SK-N-SH treated with all-trans-retinoic acid at 6 μM for 48 hours (cell line): Measurements from ENCODE around the gene ATP6AP1.

Experiments
- ATAC-seq: fragments of 200-7000 bp; cut with Tn5 transposase; 3 replicates; pipeline ENCODE4 v1.9.1; 2020; ENCODE audit warnings: mild to moderate bottlenecking, moderate library complexity
- ARNTL ChIP-seq: fragments of 450-650 bp; formaldehyde crosslinking; IDR thresholded peaks from 2 replicates; pipeline ENCODE4 v1.5.0; 2020; ENCODE audit warnings: low read depth, mild to moderate bottlenecking, moderate library complexity, borderline replicate concordance
- BACH2 ChIP-seq: fragments of 250-450 bp; sonication (Bioruptor Pico); IDR thresholded peaks from 2 replicates; pipeline ENCODE4 v1.9.0; 2021; ENCODE audit warnings: mild to moderate bottlenecking, borderline replicate concordance
- CREB5 ChIP-seq: fragments of 250-450 bp; sonication (Bioruptor Pico); IDR thresholded peaks from 2 replicates; pipeline ENCODE4 v1.5.1; 2020; ENCODE audit warnings: low read depth, mild to moderate bottlenecking, moderate library complexity
- CSDC2 ChIP-seq: fragments of 250-450 bp; sonication (Bioruptor Pico); IDR thresholded peaks from 2 replicates; pipeline ENCODE4 v1.5.0; 2020; ENCODE audit warnings: mild to moderate bottlenecking, moderate library complexity
- ESRRG ChIP-seq: fragments of 250-450 bp; sonication (Bioruptor Pico); IDR thresholded peaks from 2 replicates; pipeline ENCODE4 v1.6.1; 2021; ENCODE audit warnings: mild to moderate bottlenecking
- GLIS3 ChIP-seq: fragments of 250-450 bp; sonication (Bioruptor Pico); IDR thresholded peaks from 2 replicates; pipeline ENCODE4 v1.5.0; 2020; ENCODE audit warnings: mild to moderate bottlenecking, moderate library complexity
- ISL1 ChIP-seq: fragments of 250-450 bp; sonication (Bioruptor Pico); IDR thresholded peaks from 2 replicates; pipeline ENCODE4 v2.1.2; 2022; ENCODE audit warnings: mild to moderate bottlenecking, moderate library complexity
- OSR1 ChIP-seq: fragments of 250-450 bp; sonication (Bioruptor Pico); IDR thresholded peaks from 2 replicates; pipeline ENCODE4 v1.8.0; 2022; ENCODE audit warnings: moderate library complexity, mild to moderate bottlenecking, inconsistent platforms
- PATZ1 ChIP-seq: fragments of 250-450 bp; sonication (Bioruptor Pico); IDR thresholded peaks from 2 replicates; pipeline ENCODE4 v1.8.0; 2020; ENCODE audit warnings: mild to moderate bottlenecking, moderate library complexity, borderline replicate concordance
- POU6F1 ChIP-seq: fragments of 250-450 bp; sonication (Bioruptor Pico); IDR thresholded peaks from 2 replicates; pipeline ENCODE4 v1.8.0; 2021; ENCODE audit warnings: low read depth, mild to moderate bottlenecking, moderate library complexity, borderline replicate concordance
- PPARA ChIP-seq: fragments of 250-450 bp; sonication (Bioruptor Pico); IDR thresholded peaks from 2 replicates; pipeline ENCODE4 v1.5.0; 2020; ENCODE audit warnings: mild to moderate bottlenecking, borderline replicate concordance
- RARB ChIP-seq: fragments of 250-450 bp; sonication (Bioruptor Pico); IDR thresholded peaks from 2 replicates; pipeline ENCODE4 v1.8.0; 2021; ENCODE audit warnings: mild to moderate bottlenecking, moderate library complexity
- SNAI2 ChIP-seq: fragments of 250-450 bp; sonication (Bioruptor Pico); IDR thresholded peaks from 2 replicates; pipeline ENCODE4 v1.5.0; 2020; ENCODE audit warnings: mild to moderate bottlenecking, moderate library complexity
- TCF4 ChIP-seq: fragments of 250-450 bp; sonication (Bioruptor Pico); IDR thresholded peaks from 2 replicates; pipeline ENCODE4 v1.8.0; 2021; ENCODE audit warnings: mild to moderate bottlenecking, moderate library complexity, borderline replicate concordance
- TOX ChIP-seq: fragments of 250-450 bp; sonication (Bioruptor Pico); IDR thresholded peaks from 2 replicates; pipeline ENCODE4 v1.8.0; 2021; ENCODE audit warnings: mild to moderate bottlenecking, moderate library complexity, borderline replicate concordance
- TSHZ2 ChIP-seq: fragments of 250-450 bp; sonication (Bioruptor Pico); IDR thresholded peaks from 2 replicates; pipeline ENCODE4 v1.5.0; 2020; ENCODE audit warnings: mild to moderate bottlenecking, moderate library complexity
- ZC3H10 ChIP-seq: fragments of 250-450 bp; sonication (Bioruptor Pico); IDR thresholded peaks from 2 replicates; pipeline ENCODE4 v1.5.1; 2021; ENCODE audit warnings: mild to moderate bottlenecking, moderate library complexity
- ZFP3 ChIP-seq: fragments of 250-450 bp; sonication (Bioruptor Pico); IDR thresholded peaks from 2 replicates; pipeline ENCODE4 v1.5.0; 2020; ENCODE audit warnings: mild to moderate bottlenecking, moderate library complexity
- ZFP30 ChIP-seq: fragments of 450-650 bp; formaldehyde crosslinking; IDR thresholded peaks from 2 replicates; pipeline ENCODE4 v1.5.0; 2022; ENCODE audit warnings: mild to moderate bottlenecking, moderate library complexity
- ZNF565 ChIP-seq: fragments of 450-650 bp; formaldehyde crosslinking; conservative IDR thresholded peaks from 2 replicates; pipeline ENCODE4 v1.5.0; 2020; ENCODE audit warnings: low read depth, mild to moderate bottlenecking, moderate library complexity
- ZNF8 ChIP-seq: fragments of 450-650 bp; formaldehyde crosslinking; IDR thresholded peaks from 2 replicates; pipeline ENCODE4 v1.5.0; 2020; ENCODE audit warnings: mild to moderate bottlenecking, moderate library complexity

Gene ATP6AP1

GRCh38 chrX:154445776-154446175 lies 17.3 kb downstream of the ATP6AP1 start:
- TF ChIP-seq TCF4 (CRISPR knock-in tag) = no peak
- no peak for TF ChIP-seq ZC3H10 (CRISPR knock-in tag)
- no peak for TF ChIP-seq ZNF565 (CRISPR knock-in tag)
- no peak for TF ChIP-seq ISL1 (CRISPR knock-in tag)
- TF ChIP-seq RARB (CRISPR knock-in tag) = no peak
- TF ChIP-seq ZFP3 (CRISPR knock-in tag) = no peak
- TF ChIP-seq PPARA (CRISPR knock-in tag) = no peak
- no peak for ATAC-seq

- ATAC-seq = no peak
- TF ChIP-seq ZFP30 (CRISPR knock-in tag) (no peak), CSDC2 (no peak), CREB5 (CRISPR knock-in tag) (no peak), POU6F1 (CRISPR knock-in tag) (no peak), RARB (CRISPR knock-in tag) (no peak), ZFP3 (CRISPR knock-in tag) (no peak), ZNF565 (CRISPR knock-in tag) (no peak), TSHZ2 (no peak), ESRRG (no peak), GLIS3 (CRISPR knock-in tag) (no peak), SNAI2 (CRISPR knock-in tag) (no peak), PPARA (CRISPR knock-in tag) (no peak), OSR1 (CRISPR knock-in tag) (no peak), TCF4 (CRISPR knock-in tag) (no peak), ZNF8 (CRISPR knock-in tag) (no peak), ZC3H10 (CRISPR knock-in tag) (no peak), ISL1 (CRISPR knock-in tag) (no peak)
Observed at GRCh38 chrX:154446430-154446829, 18.0 kb downstream of the ATP6AP1 start.

GRCh38 chrX:154448484-154448883 lies 20.0 kb downstream of the ATP6AP1 start:
- ATAC-seq = no peak
- TF ChIP-seq RARB (CRISPR knock-in tag) (no peak), TCF4 (CRISPR knock-in tag) (no peak), TOX (no peak), ZFP3 (CRISPR knock-in tag) (no peak), GLIS3 (CRISPR knock-in tag) (no peak), PPARA (CRISPR knock-in tag) (no peak), CSDC2 (no peak)

- no peak for ATAC-seq
- no peak for TF ChIP-seq ZC3H10 (CRISPR knock-in tag)
- TF ChIP-seq ISL1 (CRISPR knock-in tag) = no peak
- no peak for TF ChIP-seq PATZ1 (CRISPR knock-in tag)
- TF ChIP-seq TOX = no peak
- TF ChIP-seq CSDC2 = no peak
- no peak for TF ChIP-seq ZFP30 (CRISPR knock-in tag)
- TF ChIP-seq BACH2 (CRISPR knock-in tag) = no peak
- no peak for TF ChIP-seq PPARA (CRISPR knock-in tag)
- no peak for TF ChIP-seq GLIS3 (CRISPR knock-in tag)
- TF ChIP-seq CREB5 (CRISPR knock-in tag) = no peak
- no peak for TF ChIP-seq ZNF565 (CRISPR knock-in tag)
- no peak for TF ChIP-seq TSHZ2
- TF ChIP-seq TCF4 (CRISPR knock-in tag) = no peak
- no peak for TF ChIP-seq ARNTL
- TF ChIP-seq ZFP3 (CRISPR knock-in tag) = no peak
- TF ChIP-seq OSR1 (CRISPR knock-in tag) = no peak
Observed at GRCh38 chrX:154449618-154450017, 21.1 kb downstream of the ATP6AP1 start.
